HUES64 (cell line): ENCODE measurements around the gene CSPG5. TPM values are rescaled to one million over a fixed set of nuclear protein-coding genes. Genes with fewer than 3 reads are reported as not detected.

Experiments used
- H3K27ac ChIP-seq: 2 replicates; pipeline ENCODE4 v1.7.0; 2013; ENCODE audit warnings: low read depth, low read length, inconsistent platforms
- H3K27me3 ChIP-seq: 2 replicates; pipeline ENCODE4 v1.6.1; 2013; ENCODE audit warnings: mild to moderate bottlenecking, low read length; ENCODE audit not compliant: insufficient read depth
- H3K36me3 ChIP-seq: 2 replicates; pipeline ENCODE4 v1.6.1; 2013; ENCODE audit warnings: mild to moderate bottlenecking, low read length; ENCODE audit not compliant: insufficient read depth
- H3K4me1 ChIP-seq: 2 replicates; pipeline ENCODE4 v1.6.1; 2013; ENCODE audit warnings: mild to moderate bottlenecking, low read length, moderate library complexity; ENCODE audit not compliant: insufficient read depth
- H3K4me3 ChIP-seq: 2 replicates; pipeline ENCODE4 v1.5.1; 2013; ENCODE audit warnings: mild to moderate bottlenecking, low read length, moderate library complexity
- H3K9ac ChIP-seq: 2 replicates; pipeline ENCODE4 v1.6.1; 2013; ENCODE audit warnings: mild to moderate bottlenecking, low read depth, low read length
- H3K9me3 ChIP-seq: 2 replicates; pipeline ENCODE4 v1.6.1; 2013; ENCODE audit warnings: low read depth, low read length; ENCODE audit not compliant: insufficient read depth
- WGBS: fragments of 150-250, 120-280 bp; methylation state at CpG from one replicate; pipeline ENCODE4 v1.1.7; 2013; ENCODE audit warnings: missing lambda C conversion rate; 5-methylcytosine and 5-hydroxymethylcytosine counted together
- polyA plus RNA-seq, 2 experiments: library from polyadenylated mRNA; stranded (reverse); fragments of 50-300 nt; gene quantifications; one replicate each; pipeline ENCODE4 v1.2.3, GENCODE V29; 2013

CSPG5 gene
- polyA plus RNA-seq (2013, experiment 1 of 2), result 3.4 TPM
- 5.3 TPM for polyA plus RNA-seq (2013, experiment 2 of 2)

- Histone ChIP-seq H3K4me3 (peak within 1 kb of the TSS; percentile 53), H3K27me3 (peaks cover 42% of the 10 kb centered on the region)
- 3% methylated on average over 121 of the region's 121 CpGs for WGBS
Observed at GRCh38 chr3:47578691-47579632, at the start of gene CSPG5. Gene CSPG5, minus strand, starts transcription at chr3:47578865. Its CDS starts 172 bp downstream, at chr3:47578693.

GRCh38 chr3:47628426-47628825, 49.8 kb upstream of the CSPG5 start:
- Histone ChIP-seq H3K36me3 (peaks cover 98% of the 10 kb centered on the region), H3K9ac (no peak overlapping the region), H3K9me3 (no peaks in the 10 kb centered on the region), H3K4me3 (no peak overlapping the region), H3K27ac (no peak overlapping the region), H3K4me1 (no peaks in the 10 kb centered on the region), H3K27me3 (no peaks in the 10 kb centered on the region)
- WGBS, result over 99% methylated on average over 6 of the region's 6 CpGs

More at GRCh38 chr3:47578691-47579632, at the start of gene CSPG5:
- Histone ChIP-seq H3K9me3 (no peaks in the 10 kb centered on the region), H3K36me3 (no peaks in the 10 kb centered on the region), H3K4me1 (peaks cover 9% of the 10 kb centered on the region; the same call in 1 of the 2 replicates), H3K9ac (peak within 1 kb of the TSS; percentile 40; the same call in 1 of the 2 replicates), H3K27ac (no peak within 1 kb of the TSS)

- no peak overlapping the region for H3K9ac ChIP-seq
- WGBS, result 97% methylated on average over 3 of the region's 3 CpGs
- H3K4me3 ChIP-seq, result no peak overlapping the region
- H3K27me3 ChIP-seq, result no peaks in the 10 kb centered on the region
- no peak overlapping the region for H3K27ac ChIP-seq
- H3K36me3 ChIP-seq, result peaks cover 98% of the 10 kb centered on the region
- no peaks in the 10 kb centered on the region for H3K4me1 ChIP-seq
- H3K9me3 ChIP-seq, result no peaks in the 10 kb centered on the region
Observed at GRCh38 chr3:47622671-47623461, 44.2 kb upstream of the CSPG5 start.

GRCh38 chr3:47617086-47618010, 38.7 kb upstream of the CSPG5 start:
- 92% methylated on average over 3 of the region's 5 CpGs for WGBS
- no peaks in the 10 kb centered on the region for H3K27me3 ChIP-seq
- no peak overlapping the region for H3K4me3 ChIP-seq
- H3K9ac ChIP-seq, result no peak overlapping the region
- H3K9me3 ChIP-seq, result no peaks in the 10 kb centered on the region
- H3K27ac ChIP-seq, result no peak overlapping the region
- peaks cover 94% of the 10 kb centered on the region for H3K36me3 ChIP-seq
- no peaks in the 10 kb centered on the region; the same call in 1 of the 2 replicates for H3K4me1 ChIP-seq

GRCh38 chr3:47614788-47615187, 36.1 kb upstream of the CSPG5 start:
- no peaks in the 10 kb centered on the region for H3K27me3 ChIP-seq
- H3K9ac ChIP-seq, result no peak overlapping the region
- no peak overlapping the region for H3K4me3 ChIP-seq
- H3K4me1 ChIP-seq, result no peaks in the 10 kb centered on the region; the same call in 1 of the 2 replicates
- H3K27ac ChIP-seq, result no peak overlapping the region
- WGBS, result 89% methylated on average over 2 of the region's 2 CpGs
- peaks cover 96% of the 10 kb centered on the region for H3K36me3 ChIP-seq
- no peaks in the 10 kb centered on the region for H3K9me3 ChIP-seq

GRCh38 chr3:47613722-47614121, 35.1 kb upstream of the CSPG5 start:
- H3K4me1 ChIP-seq, result no peaks in the 10 kb centered on the region; the same call in 1 of the 2 replicates
- 78% methylated on average over 4 of the region's 4 CpGs for WGBS
- no peak overlapping the region for H3K4me3 ChIP-seq
- H3K9me3 ChIP-seq, result no peaks in the 10 kb centered on the region
- H3K36me3 ChIP-seq, result peaks cover 95% of the 10 kb centered on the region
- no peaks in the 10 kb centered on the region for H3K27me3 ChIP-seq
- no peak overlapping the region for H3K27ac ChIP-seq
- no peak overlapping the region for H3K9ac ChIP-seq

- Histone ChIP-seq H3K27me3 (no peaks in the 10 kb centered on the region), H3K4me3 (no peak overlapping the region), H3K9me3 (no peaks in the 10 kb centered on the region), H3K36me3 (peaks cover 95% of the 10 kb centered on the region), H3K4me1 (no peaks in the 10 kb centered on the region; the same call in 1 of the 2 replicates), H3K9ac (no peak overlapping the region), H3K27ac (no peak overlapping the region)
- 100% methylated on average over 2 of the region's 2 CpGs for WGBS
Observed at GRCh38 chr3:47612879-47613278, 34.2 kb upstream of the CSPG5 start.

GRCh38 chr3:47612178-47612577, 33.5 kb upstream of the CSPG5 start:
- H3K36me3 ChIP-seq, result peaks cover 95% of the 10 kb centered on the region
- no peak overlapping the region for H3K9ac ChIP-seq

GRCh38 chr3:47611576-47611975, 32.9 kb upstream of the CSPG5 start:
- H3K27me3 ChIP-seq, result no peaks in the 10 kb centered on the region
- H3K27ac ChIP-seq, result no peak overlapping the region
- WGBS, result 84% methylated on average over 2 of the region's 2 CpGs
- H3K36me3 ChIP-seq, result peaks cover 95% of the 10 kb centered on the region
- no peak overlapping the region for H3K9ac ChIP-seq
- H3K9me3 ChIP-seq, result no peaks in the 10 kb centered on the region
- no peaks in the 10 kb centered on the region; the same call in 1 of the 2 replicates for H3K4me1 ChIP-seq
- no peak overlapping the region for H3K4me3 ChIP-seq

More at GRCh38 chr3:47612178-47612577, 33.5 kb upstream of the CSPG5 start:
- no peak overlapping the region for H3K27ac ChIP-seq
- no peak overlapping the region for H3K4me3 ChIP-seq
- H3K9me3 ChIP-seq, result no peaks in the 10 kb centered on the region
- H3K27me3 ChIP-seq, result no peaks in the 10 kb centered on the region
- no peaks in the 10 kb centered on the region; the same call in 1 of the 2 replicates for H3K4me1 ChIP-seq

GRCh38 chr3:47610583-47610982, 31.9 kb upstream of the CSPG5 start:
- H3K27ac ChIP-seq, result no peak overlapping the region
- H3K4me1 ChIP-seq, result no peaks in the 10 kb centered on the region; the same call in 1 of the 2 replicates
- no peak overlapping the region for H3K9ac ChIP-seq
- H3K4me3 ChIP-seq, result no peak overlapping the region
- H3K36me3 ChIP-seq, result peaks cover 96% of the 10 kb centered on the region
- 83% methylated on average over 3 of the region's 3 CpGs for WGBS
- no peaks in the 10 kb centered on the region for H3K27me3 ChIP-seq
- no peaks in the 10 kb centered on the region for H3K9me3 ChIP-seq
